ENCODE data around the gene MBNL2.

MBNL2 gene

DNA sequence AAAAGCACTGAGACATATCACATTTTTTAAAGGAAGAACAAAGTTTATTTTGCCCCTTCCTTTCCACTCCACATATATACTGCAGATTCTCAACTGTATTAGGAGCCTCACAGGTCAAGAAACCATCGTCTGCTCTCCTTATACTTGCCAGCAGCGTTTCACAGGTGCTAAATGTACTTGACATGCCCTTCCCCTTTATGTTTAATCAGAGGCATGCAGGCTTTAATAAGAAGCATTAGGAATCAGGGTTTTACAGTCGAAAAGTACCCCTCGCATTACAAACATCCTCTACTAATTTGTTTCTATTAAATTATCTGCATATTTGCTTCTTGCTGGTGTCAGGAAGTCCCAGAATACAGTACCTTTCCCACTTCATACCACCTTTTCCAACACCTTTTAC lies 208.2 kb downstream of the MBNL2 start:
- Histone ChIP-seq H4K20me1 (ENCODE audit: low read depth, low read length) (no peaks in the 10 kb centered on the region), H2AFZ (ENCODE audit: low read depth, low read length, severe bottlenecking) (no peak overlapping the region), H3K4me2 (ENCODE audit: low read depth, low read length, poor library complexity, severe bottlenecking) (no peak overlapping the region), H3K36me3 (ENCODE audit: low read length) (no peaks in the 10 kb centered on the region), H3K27me3 (ENCODE audit: low read length) (no peaks in the 10 kb centered on the region), H3K79me2 (ENCODE audit: insufficient read depth, low read length) (no peaks in the 10 kb centered on the region; the same call in 1 of the 2 replicates), H3K4me3 (ENCODE audit: insufficient read depth, low read length, poor library complexity, severe bottlenecking) (no peak overlapping the region), H3K9me2 (replicated peaks; ENCODE audit: insufficient read depth, low read length) (no peaks in the 10 kb centered on the region), H3F3A (ENCODE audit: insufficient read depth) (peaks cover 15% of the 10 kb centered on the region; the same call in 1 of the 2 replicates), H3K9ac (ENCODE audit: low read length) (no peak overlapping the region), H3K9me3 (ENCODE audit: insufficient read depth, low read length) (no peaks in the 10 kb centered on the region), H3K27ac (ENCODE audit: low read depth, low read length) (no peak overlapping the region)
- no peak for TF ChIP-seq EZH2phosphoT487 (conservative IDR thresholded peaks at IDR 0.05; ENCODE audit: low read length)
- TF ChIP-seq, protein P1, sequence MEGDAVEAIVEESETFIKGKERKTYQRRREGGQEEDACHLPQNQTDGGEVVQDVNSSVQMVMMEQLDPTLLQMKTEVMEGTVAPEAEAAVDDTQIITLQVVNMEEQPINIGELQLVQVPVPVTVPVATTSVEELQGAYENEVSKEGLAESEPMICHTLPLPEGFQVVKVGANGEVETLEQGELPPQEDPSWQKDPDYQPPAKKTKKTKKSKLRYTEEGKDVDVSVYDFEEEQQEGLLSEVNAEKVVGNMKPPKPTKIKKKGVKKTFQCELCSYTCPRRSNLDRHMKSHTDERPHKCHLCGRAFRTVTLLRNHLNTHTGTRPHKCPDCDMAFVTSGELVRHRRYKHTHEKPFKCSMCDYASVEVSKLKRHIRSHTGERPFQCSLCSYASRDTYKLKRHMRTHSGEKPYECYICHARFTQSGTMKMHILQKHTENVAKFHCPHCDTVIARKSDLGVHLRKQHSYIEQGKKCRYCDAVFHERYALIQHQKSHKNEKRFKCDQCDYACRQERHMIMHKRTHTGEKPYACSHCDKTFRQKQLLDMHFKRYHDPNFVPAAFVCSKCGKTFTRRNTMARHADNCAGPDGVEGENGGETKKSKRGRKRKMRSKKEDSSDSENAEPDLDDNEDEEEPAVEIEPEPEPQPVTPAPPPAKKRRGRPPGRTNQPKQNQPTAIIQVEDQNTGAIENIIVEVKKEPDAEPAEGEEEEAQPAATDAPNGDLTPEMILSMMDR (IDR thresholded peaks at IDR 0.05; ENCODE audit: insufficient read depth, low read length, poor library complexity, severe bottlenecking) = no peak

DNA sequence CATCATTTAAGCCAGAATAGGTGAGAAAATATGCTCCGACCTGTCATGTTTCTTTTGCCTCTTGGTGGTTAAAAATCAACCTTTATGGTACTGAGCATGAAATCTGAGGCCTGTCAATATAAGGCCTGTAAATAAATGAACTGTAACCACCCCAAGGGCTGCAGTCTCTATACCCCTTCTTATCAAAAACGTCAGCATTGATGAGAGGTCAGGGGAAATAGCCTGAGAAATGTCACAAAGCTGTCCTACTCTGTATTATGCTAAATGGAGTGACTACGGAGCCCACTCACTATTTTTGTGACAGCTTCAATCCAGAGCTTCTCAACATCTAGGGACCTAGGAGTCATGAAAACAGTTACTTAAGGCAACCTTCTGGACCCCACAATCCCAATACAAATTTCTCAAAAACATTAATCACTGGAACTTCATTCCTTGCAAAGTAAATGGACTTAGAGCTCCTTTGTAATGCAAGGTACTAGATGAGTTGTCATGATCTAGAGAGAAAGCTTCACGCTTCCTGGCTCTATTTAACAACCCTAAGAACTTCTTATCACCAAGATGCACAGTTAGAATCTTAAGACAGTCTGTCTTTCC lies 209.1 kb downstream of the MBNL2 start:
- TF ChIP-seq, protein P1 (IDR thresholded peaks at IDR 0.05; ENCODE audit: insufficient read depth, low read length, poor library complexity, severe bottlenecking) = no peak
- no peak for TF ChIP-seq EZH2phosphoT487 (conservative IDR thresholded peaks at IDR 0.05; ENCODE audit: low read length)
- peaks cover 8% of the 10 kb centered on the region; the same call in 1 of the 2 replicates for H3K79me2 ChIP-seq (ENCODE audit: insufficient read depth, low read length)
- H3K9me2 ChIP-seq (replicated peaks; ENCODE audit: insufficient read depth, low read length) = no peaks in the 10 kb centered on the region
- no peaks in the 10 kb centered on the region for H3K36me3 ChIP-seq (ENCODE audit: low read length)
- H3K4me3 ChIP-seq (ENCODE audit: insufficient read depth, low read length, poor library complexity, severe bottlenecking) = no peak overlapping the region
- no peaks in the 10 kb centered on the region for H4K20me1 ChIP-seq (ENCODE audit: low read depth, low read length)
- H3K27ac ChIP-seq (ENCODE audit: low read depth, low read length) = no peak overlapping the region
- no peak overlapping the region for H2AFZ ChIP-seq (ENCODE audit: low read depth, low read length, severe bottlenecking)
- H3K9ac ChIP-seq (ENCODE audit: low read length) = no peak overlapping the region
- no peaks in the 10 kb centered on the region for H3K9me3 ChIP-seq (ENCODE audit: insufficient read depth, low read length)
- H3K27me3 ChIP-seq (ENCODE audit: low read length) = no peaks in the 10 kb centered on the region
- H3F3A ChIP-seq (ENCODE audit: insufficient read depth) = peaks cover 15% of the 10 kb centered on the region; the same call in 1 of the 2 replicates
- peak overlapping the region; percentile 94 for H3K4me2 ChIP-seq (ENCODE audit: low read depth, low read length, poor library complexity, severe bottlenecking)

DNA sequence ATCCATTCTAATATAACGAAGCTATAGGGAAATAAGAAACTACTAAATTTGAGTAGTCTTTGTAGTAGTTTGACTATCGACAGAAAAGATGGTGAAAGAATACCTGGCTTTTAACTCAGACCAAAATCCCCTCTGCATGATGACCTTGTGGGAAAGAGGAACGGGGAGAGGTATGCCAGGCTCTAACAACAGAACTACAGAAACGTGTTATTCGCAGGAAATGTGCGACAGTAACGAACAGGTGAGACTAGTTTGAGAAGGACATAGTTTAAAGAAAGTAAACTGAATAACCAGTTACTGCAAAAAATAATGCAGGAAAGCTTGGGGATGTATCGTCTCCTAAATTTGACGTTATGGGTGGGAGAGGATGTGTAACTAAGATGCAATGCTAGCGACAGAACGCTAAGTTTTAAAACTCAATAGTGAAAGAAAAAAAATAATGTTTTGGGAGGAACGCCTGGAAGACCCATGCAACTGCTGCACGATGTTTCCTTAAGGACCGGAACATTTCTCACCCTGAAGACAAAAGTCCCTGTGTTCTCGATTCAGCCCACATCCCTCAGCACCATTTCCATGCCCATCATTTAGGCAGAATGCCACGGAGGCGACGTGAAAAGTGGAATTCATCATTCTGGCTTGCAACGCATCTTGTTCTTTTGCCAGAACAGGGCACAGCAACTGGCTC lies 210.2 kb downstream of the MBNL2 start:
- peak overlapping the region; percentile 94 for H2AFZ ChIP-seq (ENCODE audit: low read depth, low read length, severe bottlenecking)
- no peaks in the 10 kb centered on the region for H3K9me2 ChIP-seq (replicated peaks; ENCODE audit: insufficient read depth, low read length)
- H3K27ac ChIP-seq (ENCODE audit: low read depth, low read length) = peak overlapping the region; percentile 23; the same call in 1 of the 2 replicates
- H3K9ac ChIP-seq (ENCODE audit: low read length) = peak overlapping the region; percentile 49
- H3K36me3 ChIP-seq (ENCODE audit: low read length) = no peaks in the 10 kb centered on the region
- H3K4me2 ChIP-seq (ENCODE audit: low read depth, low read length, poor library complexity, severe bottlenecking) = peak overlapping the region; percentile 94
- no peaks in the 10 kb centered on the region for H3K27me3 ChIP-seq (ENCODE audit: low read length)
- no peaks in the 10 kb centered on the region for H3K9me3 ChIP-seq (ENCODE audit: insufficient read depth, low read length)
- H3F3A ChIP-seq (ENCODE audit: insufficient read depth) = peaks cover 15% of the 10 kb centered on the region; the same call in 1 of the 2 replicates
- no peaks in the 10 kb centered on the region for H4K20me1 ChIP-seq (ENCODE audit: low read depth, low read length)
- H3K79me2 ChIP-seq (ENCODE audit: insufficient read depth, low read length) = peaks cover 9% of the 10 kb centered on the region; the same call in 1 of the 2 replicates
- peak overlapping the region; percentile 96 for H3K4me3 ChIP-seq (ENCODE audit: insufficient read depth, low read length, poor library complexity, severe bottlenecking)
- TF ChIP-seq, protein P1 (IDR thresholded peaks at IDR 0.05; ENCODE audit: insufficient read depth, low read length, poor library complexity, severe bottlenecking) = no peak
- TF ChIP-seq EZH2phosphoT487 (conservative IDR thresholded peaks at IDR 0.05; ENCODE audit: low read length) = no peak
